Measurements from ENCODE around the gene ALKBH8. TPM values are rescaled to one million over a fixed set of nuclear protein-coding genes. Genes with fewer than 3 reads are reported as not detected.

Gene ALKBH8
- total RNA-seq, 1 donor from 2014 or later = 13.0 TPM

GRCh38 chr11:107609400-107610218 lies 44.1 kb upstream of the ALKBH8 start:
- no peak overlapping the region for H3K27ac ChIP-seq (ENCODE audit: low read depth, low read length)
- H3K4me1 ChIP-seq (ENCODE audit: insufficient read depth, low read length) = no peaks in the 10 kb centered on the region
- H3K79me2 ChIP-seq (ENCODE audit: insufficient read depth, low read length) = no peaks in the 10 kb centered on the region
- no peak for DNase-seq (ENCODE audit: low read depth)
- H4K20me1 ChIP-seq (ENCODE audit: insufficient read depth, low read length) = no peaks in the 10 kb centered on the region
- Mint-ChIP-seq H3K4me3 (ENCODE audit: unreplicated experiment) (no peak overlapping the region), H3K27me3 (ENCODE audit: low read depth, unreplicated experiment) (peaks cover 5% of the 10 kb centered on the region), H3K9me3 (ENCODE audit: unreplicated experiment) (no peaks in the 10 kb centered on the region), H3K4me1 (ENCODE audit: low read depth, unreplicated experiment) (no peaks in the 10 kb centered on the region), H3K27ac (ENCODE audit: unreplicated experiment) (no peak overlapping the region), H3K36me3 (ENCODE audit: low read depth, unreplicated experiment) (no peaks in the 10 kb centered on the region)
- H2AFZ ChIP-seq (ENCODE audit: low read depth, low read length) = no peak overlapping the region
- FAIRE-seq = no peak
- H3K9me3 ChIP-seq (ENCODE audit: insufficient read depth, low read depth, low read length) = no peaks in the 10 kb centered on the region
- H3K27me3 ChIP-seq (ENCODE audit: insufficient read depth, low read length) = peaks cover 7% of the 10 kb centered on the region
- H3K4me2 ChIP-seq (ENCODE audit: low read length) = no peak overlapping the region
- no peak overlapping the region for H3K4me3 ChIP-seq (ENCODE audit: insufficient read depth, low read depth, low read length)
- TF ChIP-seq CTCF (IDR thresholded peaks at IDR 0.05; ENCODE audit: insufficient read depth, low read depth, low read length) (no peak), EZH2 (IDR thresholded peaks at IDR 0.05; ENCODE audit: insufficient read depth, low read length) (no peak)
- no peaks in the 10 kb centered on the region for H3K36me3 ChIP-seq (ENCODE audit: insufficient read depth, low read length)
- no peak overlapping the region for H3K9ac ChIP-seq (ENCODE audit: low read length)

GRCh38 chr11:107608809-107609208 lies 43.3 kb upstream of the ALKBH8 start:
- Histone ChIP-seq H3K36me3 (ENCODE audit: insufficient read depth, low read length) (no peaks in the 10 kb centered on the region), H3K27me3 (ENCODE audit: insufficient read depth, low read length) (peaks cover 7% of the 10 kb centered on the region), H3K9ac (ENCODE audit: low read length) (no peak overlapping the region), H2AFZ (ENCODE audit: low read depth, low read length) (no peak overlapping the region), H4K20me1 (ENCODE audit: insufficient read depth, low read length) (no peaks in the 10 kb centered on the region), H3K79me2 (ENCODE audit: insufficient read depth, low read length) (no peaks in the 10 kb centered on the region), H3K4me3 (ENCODE audit: insufficient read depth, low read depth, low read length) (no peak overlapping the region), H3K9me3 (ENCODE audit: insufficient read depth, low read depth, low read length) (no peaks in the 10 kb centered on the region), H3K27ac (ENCODE audit: low read depth, low read length) (no peak overlapping the region), H3K4me2 (ENCODE audit: low read length) (no peak overlapping the region), H3K4me1 (ENCODE audit: insufficient read depth, low read length) (no peaks in the 10 kb centered on the region)
- Mint-ChIP-seq H3K36me3 (ENCODE audit: low read depth, unreplicated experiment) (no peaks in the 10 kb centered on the region), H3K9me3 (ENCODE audit: unreplicated experiment) (no peaks in the 10 kb centered on the region), H3K4me1 (ENCODE audit: low read depth, unreplicated experiment) (no peaks in the 10 kb centered on the region), H3K27me3 (ENCODE audit: low read depth, unreplicated experiment) (peaks cover 8% of the 10 kb centered on the region), H3K4me3 (ENCODE audit: unreplicated experiment) (no peak overlapping the region), H3K27ac (ENCODE audit: unreplicated experiment) (no peak overlapping the region)
- DNase-seq (ENCODE audit: low read depth) (no peak), FAIRE-seq (no peak)
- no peak for TF ChIP-seq CTCF (IDR thresholded peaks at IDR 0.05; ENCODE audit: insufficient read depth, low read depth, low read length)
- TF ChIP-seq EZH2 (IDR thresholded peaks at IDR 0.05; ENCODE audit: insufficient read depth, low read length) = no peak

- H3K36me3 Mint-ChIP-seq (ENCODE audit: low read depth, unreplicated experiment) = no peaks in the 10 kb centered on the region
- H3K9me3 Mint-ChIP-seq (ENCODE audit: unreplicated experiment) = no peaks in the 10 kb centered on the region
- H2AFZ ChIP-seq (ENCODE audit: low read depth, low read length) = no peak overlapping the region
- H3K27me3 ChIP-seq (ENCODE audit: insufficient read depth, low read length) = peaks cover 7% of the 10 kb centered on the region
- FAIRE-seq = no peak
- no peaks in the 10 kb centered on the region for H3K36me3 ChIP-seq (ENCODE audit: insufficient read depth, low read length)
- no peaks in the 10 kb centered on the region for H4K20me1 ChIP-seq (ENCODE audit: insufficient read depth, low read length)
- no peak overlapping the region for H3K27ac Mint-ChIP-seq (ENCODE audit: unreplicated experiment)
- H3K79me2 ChIP-seq (ENCODE audit: insufficient read depth, low read length) = no peaks in the 10 kb centered on the region
- no peak for TF ChIP-seq CTCF (IDR thresholded peaks at IDR 0.05; ENCODE audit: insufficient read depth, low read depth, low read length)
- TF ChIP-seq EZH2 (IDR thresholded peaks at IDR 0.05; ENCODE audit: insufficient read depth, low read length) = no peak
- DNase-seq (ENCODE audit: low read depth) = no peak
- no peak overlapping the region for H3K4me3 Mint-ChIP-seq (ENCODE audit: unreplicated experiment)
- no peak overlapping the region for H3K27ac ChIP-seq (ENCODE audit: low read depth, low read length)
- H3K9me3 ChIP-seq (ENCODE audit: insufficient read depth, low read depth, low read length) = no peaks in the 10 kb centered on the region
- H3K4me1 ChIP-seq (ENCODE audit: insufficient read depth, low read length) = no peaks in the 10 kb centered on the region
- no peak overlapping the region for H3K9ac ChIP-seq (ENCODE audit: low read length)
- H3K27me3 Mint-ChIP-seq (ENCODE audit: low read depth, unreplicated experiment) = peaks cover 9% of the 10 kb centered on the region
- H3K4me1 Mint-ChIP-seq (ENCODE audit: low read depth, unreplicated experiment) = no peaks in the 10 kb centered on the region
- H3K4me3 ChIP-seq (ENCODE audit: insufficient read depth, low read depth, low read length) = no peak overlapping the region
- no peak overlapping the region for H3K4me2 ChIP-seq (ENCODE audit: low read length)
Observed at GRCh38 chr11:107606141-107606540, 40.6 kb upstream of the ALKBH8 start.
